ENCODE measurements around the gene ACER2. TPM values are rescaled to one million over a fixed set of nuclear protein-coding genes. Genes with fewer than 3 reads are reported as not detected.

Gene ACER2
- total RNA-seq, 2 donors from 2014 or later, result 2.3 to 2.4 TPM

DNA sequence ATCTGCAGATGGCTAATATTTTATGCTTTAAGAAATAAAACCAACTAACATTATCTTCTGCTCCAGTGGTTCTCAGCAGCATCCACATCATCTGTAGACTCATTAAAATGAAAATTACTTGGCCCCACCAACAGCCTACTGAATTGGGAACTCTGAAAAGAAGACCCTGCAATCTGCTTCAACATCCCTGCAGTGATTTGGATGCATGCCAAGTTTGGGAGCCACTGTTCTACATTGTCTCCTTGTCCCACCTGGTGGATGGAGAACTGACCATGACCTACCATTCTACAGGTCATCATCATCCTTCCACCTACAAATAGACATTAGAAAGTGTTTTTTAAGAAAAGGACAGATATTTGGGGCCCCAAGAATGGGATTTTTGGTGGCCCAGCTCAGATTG lies 71.1 kb downstream of the ACER2 start:
- Mint-ChIP-seq H3K4me1 (no peaks in the 10 kb centered on the region), H3K4me3 (no peak overlapping the region), H3K27me3 (ENCODE audit: insufficient read depth) (no peaks in the 10 kb centered on the region), H3K27ac (no peak overlapping the region), H3K9me3 (no peaks in the 10 kb centered on the region), H3K36me3 (ENCODE audit: low read depth) (no peaks in the 10 kb centered on the region)
- no peaks in the 10 kb centered on the region for H3K36me3 ChIP-seq (ENCODE audit: control insufficient read depth, insufficient read depth, low read length)
- TF ChIP-seq, protein P1, sequence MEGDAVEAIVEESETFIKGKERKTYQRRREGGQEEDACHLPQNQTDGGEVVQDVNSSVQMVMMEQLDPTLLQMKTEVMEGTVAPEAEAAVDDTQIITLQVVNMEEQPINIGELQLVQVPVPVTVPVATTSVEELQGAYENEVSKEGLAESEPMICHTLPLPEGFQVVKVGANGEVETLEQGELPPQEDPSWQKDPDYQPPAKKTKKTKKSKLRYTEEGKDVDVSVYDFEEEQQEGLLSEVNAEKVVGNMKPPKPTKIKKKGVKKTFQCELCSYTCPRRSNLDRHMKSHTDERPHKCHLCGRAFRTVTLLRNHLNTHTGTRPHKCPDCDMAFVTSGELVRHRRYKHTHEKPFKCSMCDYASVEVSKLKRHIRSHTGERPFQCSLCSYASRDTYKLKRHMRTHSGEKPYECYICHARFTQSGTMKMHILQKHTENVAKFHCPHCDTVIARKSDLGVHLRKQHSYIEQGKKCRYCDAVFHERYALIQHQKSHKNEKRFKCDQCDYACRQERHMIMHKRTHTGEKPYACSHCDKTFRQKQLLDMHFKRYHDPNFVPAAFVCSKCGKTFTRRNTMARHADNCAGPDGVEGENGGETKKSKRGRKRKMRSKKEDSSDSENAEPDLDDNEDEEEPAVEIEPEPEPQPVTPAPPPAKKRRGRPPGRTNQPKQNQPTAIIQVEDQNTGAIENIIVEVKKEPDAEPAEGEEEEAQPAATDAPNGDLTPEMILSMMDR (conservative IDR thresholded peaks at IDR 0.05), result no peak
- peak; percentile 11 for DNase-seq
- no peak overlapping the region for H3K4me3 ChIP-seq (ENCODE audit: low read length)
- H3K27me3 ChIP-seq (ENCODE audit: control insufficient read depth, insufficient read depth, low read length, poor library complexity, severe bottlenecking), result no peaks in the 10 kb centered on the region
- H3K9me3 ChIP-seq (ENCODE audit: control insufficient read depth, low read length), result no peaks in the 10 kb centered on the region
- no peak overlapping the region for H3K9ac ChIP-seq (ENCODE audit: extremely low read depth, low read length, poor library complexity, severe bottlenecking)
- H3K4me1 ChIP-seq (ENCODE audit: control insufficient read depth, insufficient read depth, low read length), result no peaks in the 10 kb centered on the region
- H3K27ac ChIP-seq (ENCODE audit: low read depth, low read length), result no peak overlapping the region

DNA sequence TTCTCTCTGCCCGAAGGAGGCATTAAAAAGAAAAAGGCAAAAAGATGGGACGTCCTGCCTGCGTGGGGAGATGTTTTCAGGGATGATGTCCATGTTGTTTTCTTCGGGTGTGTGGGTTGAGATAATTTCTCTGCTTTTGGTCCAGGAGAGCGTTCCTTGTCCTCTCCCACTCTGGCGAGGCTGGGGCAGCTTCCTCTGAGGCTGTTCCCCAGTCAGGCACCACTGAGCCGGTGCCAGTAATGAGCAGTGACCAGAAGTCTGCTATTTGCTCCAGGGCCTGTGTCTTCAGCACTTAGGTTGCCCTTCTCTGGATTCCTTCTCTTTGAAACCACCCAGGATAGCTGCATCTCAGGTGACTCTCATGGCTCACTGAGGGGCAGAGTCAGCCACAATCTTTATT lies 71.5 kb downstream of the ACER2 start:
- Mint-ChIP-seq H3K4me3 (no peak overlapping the region), H3K36me3 (ENCODE audit: low read depth) (no peaks in the 10 kb centered on the region), H3K9me3 (no peaks in the 10 kb centered on the region), H3K27me3 (ENCODE audit: insufficient read depth) (no peaks in the 10 kb centered on the region), H3K27ac (no peak overlapping the region), H3K4me1 (no peaks in the 10 kb centered on the region)
- 87% methylated on average over 3 to 7 of the region's 7 CpGs for WGBS, 2 experiments (ENCODE audit: insufficient coverage in 1 of 2, insufficient read length in 1 of 2)
- no peaks in the 10 kb centered on the region for H3K4me1 ChIP-seq (ENCODE audit: control insufficient read depth, insufficient read depth, low read length)
- DNase-seq, result peak; percentile 24
- no peak overlapping the region for H3K27ac ChIP-seq (ENCODE audit: low read depth, low read length)
- H3K36me3 ChIP-seq (ENCODE audit: control insufficient read depth, insufficient read depth, low read length), result no peaks in the 10 kb centered on the region
- H3K4me3 ChIP-seq (ENCODE audit: low read length), result no peak overlapping the region
- no peaks in the 10 kb centered on the region for H3K9me3 ChIP-seq (ENCODE audit: control insufficient read depth, low read length)
- no peak overlapping the region for H3K9ac ChIP-seq (ENCODE audit: extremely low read depth, low read length, poor library complexity, severe bottlenecking)
- H3K27me3 ChIP-seq (ENCODE audit: control insufficient read depth, insufficient read depth, low read length, poor library complexity, severe bottlenecking), result no peaks in the 10 kb centered on the region
- TF ChIP-seq, protein P1 (conservative IDR thresholded peaks at IDR 0.05), result no peak

DNA sequence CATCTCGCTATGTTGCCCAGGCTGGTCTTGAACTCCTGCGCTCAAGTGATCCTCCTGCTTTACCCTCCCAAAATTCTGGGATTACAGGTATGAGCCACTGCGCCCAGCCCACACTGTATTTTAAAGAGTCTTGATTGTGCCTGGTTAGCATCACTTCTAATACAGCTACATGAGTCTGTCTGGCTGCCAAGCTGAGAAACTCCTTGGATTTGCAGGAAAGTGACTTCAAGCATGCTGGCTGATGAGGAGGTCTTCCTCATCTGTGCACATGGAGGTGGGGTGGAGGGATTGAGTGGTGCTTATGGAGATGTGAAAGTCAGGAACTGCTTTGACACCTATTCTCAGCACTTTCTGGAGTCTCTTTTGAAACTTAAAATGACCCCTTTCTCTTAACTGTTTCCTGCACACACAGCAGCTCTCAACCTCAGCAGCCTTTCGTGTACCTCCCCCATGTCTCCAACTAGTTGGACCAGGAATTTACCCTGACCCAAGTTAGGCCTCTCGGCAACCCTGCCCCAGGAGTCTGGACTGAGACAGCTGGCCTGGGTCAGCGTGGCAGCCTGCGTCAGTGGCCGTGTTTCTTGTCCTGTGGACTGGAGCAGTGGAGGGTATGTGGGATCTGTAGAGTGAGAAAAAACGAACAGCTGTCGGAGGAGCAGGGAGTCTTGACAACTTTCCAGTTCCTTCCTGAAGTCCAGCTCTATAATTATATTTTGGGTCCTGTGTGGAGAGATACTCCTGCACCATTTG lies 72.5 kb downstream of the ACER2 start:
- H3K4me1 Mint-ChIP-seq, result no peaks in the 10 kb centered on the region
- DNase-seq, result peak; percentile 32
- no peak overlapping the region for H3K27ac Mint-ChIP-seq
- Histone ChIP-seq H3K27ac (ENCODE audit: low read depth, low read length) (no peak overlapping the region), H3K9me3 (ENCODE audit: control insufficient read depth, low read length) (no peaks in the 10 kb centered on the region), H3K4me1 (ENCODE audit: control insufficient read depth, insufficient read depth, low read length) (no peaks in the 10 kb centered on the region), H3K27me3 (ENCODE audit: control insufficient read depth, insufficient read depth, low read length, poor library complexity, severe bottlenecking) (no peaks in the 10 kb centered on the region), H3K9ac (ENCODE audit: extremely low read depth, low read length, poor library complexity, severe bottlenecking) (no peak overlapping the region), H3K36me3 (ENCODE audit: control insufficient read depth, insufficient read depth, low read length) (no peaks in the 10 kb centered on the region), H3K4me3 (ENCODE audit: low read length) (no peak overlapping the region)
- H3K9me3 Mint-ChIP-seq, result no peaks in the 10 kb centered on the region
- no peaks in the 10 kb centered on the region for H3K36me3 Mint-ChIP-seq (ENCODE audit: low read depth)
- H3K27me3 Mint-ChIP-seq (ENCODE audit: insufficient read depth), result no peaks in the 10 kb centered on the region
- TF ChIP-seq, protein P1 (conservative IDR thresholded peaks at IDR 0.05), result no peak
- WGBS, 2 experiments (ENCODE audit: insufficient coverage in 1 of 2, insufficient read length in 1 of 2), result 89 to 92% methylated on average over 6 to 10 of the region's 10 CpGs
- H3K4me3 Mint-ChIP-seq, result no peak overlapping the region
